Ishikawa (cell line): ENCODE measurements around the gene TNPO2.

Source experiments
- CEBPB ChIP-seq: IDR thresholded peaks from 2 replicates; pipeline ENCODE4 v1.6.1; 2012
- CREB1 ChIP-seq: IDR thresholded peaks from 2 replicates; pipeline ENCODE4 v1.6.1; 2012; ENCODE audit warnings: low read depth
- EGR1 ChIP-seq: IDR thresholded peaks from 2 replicates; pipeline ENCODE4 v1.6.1; 2012
- EP300 ChIP-seq: IDR thresholded peaks from 2 replicates; pipeline ENCODE4 v1.6.1; 2012; ENCODE audit warnings: borderline replicate concordance
- FOXM1 ChIP-seq: IDR thresholded peaks from 2 replicates; pipeline ENCODE4 v1.6.1; 2012; ENCODE audit warnings: low read depth, borderline replicate concordance
- MAX ChIP-seq: IDR thresholded peaks from 2 replicates; pipeline ENCODE4 v1.6.1; 2012
- TAF1 ChIP-seq: IDR thresholded peaks from 2 replicates; pipeline ENCODE4 v1.6.1; 2012; ENCODE audit warnings: low read depth, mild to moderate bottlenecking
- TCF12 ChIP-seq: IDR thresholded peaks from 2 replicates; pipeline ENCODE4 v1.6.1; 2012; ENCODE audit warnings: low read depth
- TEAD4 ChIP-seq: IDR thresholded peaks from 2 replicates; pipeline ENCODE4 v1.6.1; 2012
- YY1 ChIP-seq: IDR thresholded peaks from 2 replicates; pipeline ENCODE4 v1.6.1; 2012; ENCODE audit warnings: low read depth
- ZBTB7A ChIP-seq: IDR thresholded peaks from 2 replicates; pipeline ENCODE4 v1.6.1; 2012; ENCODE audit warnings: low read depth

GRCh38 chr19:12664406-12665280 is 59.1 kb downstream of the TNPO2 start:
- TF ChIP-seq ZBTB7A: no peak
- no peak for TF ChIP-seq TCF12
- no peak for TF ChIP-seq EP300
- no peak for TF ChIP-seq MAX
- TF ChIP-seq TAF1: no peak
- no peak for TF ChIP-seq TEAD4
- no peak for TF ChIP-seq YY1
- TF ChIP-seq CREB1: no peak
- no peak for TF ChIP-seq EGR1
- TF ChIP-seq FOXM1: no peak
- no peak for TF ChIP-seq CEBPB
